ENCODE measurements around the gene PEPD.

PEPD gene

GRCh38 chr19:33418871-33419787 is 102.5 kb downstream of the PEPD start:
- no peak for FAIRE-seq

DNA sequence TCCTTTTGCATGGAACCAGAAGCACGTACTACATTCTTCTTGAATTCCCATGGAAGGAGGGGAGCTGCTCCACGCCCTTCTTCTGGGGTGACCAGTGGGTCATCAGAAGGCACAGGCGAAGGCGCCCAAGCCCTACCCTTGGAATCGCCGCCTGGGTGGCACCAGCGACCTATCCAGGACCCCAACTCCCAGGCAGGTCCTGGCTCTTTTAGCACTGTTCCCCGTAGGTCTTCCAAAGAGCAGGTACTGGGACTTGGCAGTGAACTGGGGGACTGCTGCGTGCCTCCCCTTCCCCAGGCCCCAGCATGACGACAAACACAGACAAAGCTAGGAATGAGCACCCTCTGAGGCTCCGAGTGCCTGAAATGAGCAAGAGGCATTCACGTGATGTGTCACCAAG is 103.1 kb downstream of the PEPD start:
- no peak for FAIRE-seq

DNA sequence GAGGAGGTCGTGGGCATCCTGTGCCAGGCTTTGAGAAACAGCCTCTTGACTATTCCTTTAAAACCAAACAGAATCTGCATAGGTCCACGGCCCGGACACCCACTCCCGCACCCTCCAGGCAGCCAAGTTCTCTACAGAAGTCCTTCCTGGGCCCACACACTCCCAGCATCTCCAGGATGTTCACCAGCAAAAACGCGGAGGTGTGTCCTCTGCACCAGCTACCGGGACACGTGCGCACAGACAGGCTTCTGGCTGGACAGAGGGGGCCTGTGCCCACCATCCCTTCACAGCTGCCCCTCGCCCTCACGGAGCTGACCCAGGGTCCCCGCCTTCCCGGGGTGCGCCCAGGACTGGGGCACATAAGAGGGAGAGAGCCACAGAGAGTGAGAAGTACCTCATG is 103.8 kb downstream of the PEPD start:
- no peak for FAIRE-seq

DNA sequence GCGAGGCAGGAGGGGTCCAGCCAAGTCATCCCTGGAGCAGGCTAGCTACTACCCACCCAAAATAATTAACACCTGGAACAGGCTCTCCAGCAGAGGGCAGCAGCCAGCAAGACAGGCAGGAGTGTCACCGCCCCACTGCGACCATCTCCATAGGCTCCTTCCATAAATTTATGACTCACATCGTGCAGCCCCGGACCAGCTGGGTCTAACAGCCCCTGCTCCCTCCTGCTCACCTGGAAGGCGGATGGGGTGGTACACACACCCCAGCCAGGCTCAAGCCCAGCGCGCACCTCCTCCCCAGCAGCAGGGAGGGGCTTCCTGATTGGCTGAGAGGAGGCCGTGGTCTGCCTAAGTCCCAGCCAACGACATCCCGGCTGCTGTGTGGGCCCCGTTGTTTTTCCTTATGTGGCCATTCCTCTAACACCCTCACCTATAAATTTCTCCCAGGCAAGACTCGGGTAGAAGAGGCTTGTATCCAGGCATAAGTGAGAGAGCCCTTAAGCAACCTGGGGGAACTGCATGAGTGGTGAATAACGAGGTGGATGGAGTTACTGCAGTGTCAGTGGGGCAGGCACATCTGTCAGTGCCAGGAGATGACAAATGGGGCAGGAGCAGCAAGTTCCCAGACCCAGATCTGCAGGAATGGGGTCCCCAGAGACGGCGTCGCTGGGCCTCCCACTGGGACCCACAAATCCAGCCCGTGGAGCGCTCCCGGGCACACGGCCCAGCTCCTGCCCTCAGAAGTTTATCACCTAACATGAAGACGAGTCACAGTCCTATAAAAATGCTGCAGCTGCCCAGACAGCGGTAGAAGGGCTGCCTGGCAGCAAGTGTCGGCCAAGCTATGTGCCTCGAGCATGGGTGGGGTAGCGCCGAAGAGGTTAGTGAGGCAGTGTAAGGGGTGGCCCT is 105.0 kb downstream of the PEPD start:
- no peak for FAIRE-seq

GRCh38 chr19:33414667-33415605 is 106.7 kb downstream of the PEPD start:
- FAIRE-seq: no peak

DNA sequence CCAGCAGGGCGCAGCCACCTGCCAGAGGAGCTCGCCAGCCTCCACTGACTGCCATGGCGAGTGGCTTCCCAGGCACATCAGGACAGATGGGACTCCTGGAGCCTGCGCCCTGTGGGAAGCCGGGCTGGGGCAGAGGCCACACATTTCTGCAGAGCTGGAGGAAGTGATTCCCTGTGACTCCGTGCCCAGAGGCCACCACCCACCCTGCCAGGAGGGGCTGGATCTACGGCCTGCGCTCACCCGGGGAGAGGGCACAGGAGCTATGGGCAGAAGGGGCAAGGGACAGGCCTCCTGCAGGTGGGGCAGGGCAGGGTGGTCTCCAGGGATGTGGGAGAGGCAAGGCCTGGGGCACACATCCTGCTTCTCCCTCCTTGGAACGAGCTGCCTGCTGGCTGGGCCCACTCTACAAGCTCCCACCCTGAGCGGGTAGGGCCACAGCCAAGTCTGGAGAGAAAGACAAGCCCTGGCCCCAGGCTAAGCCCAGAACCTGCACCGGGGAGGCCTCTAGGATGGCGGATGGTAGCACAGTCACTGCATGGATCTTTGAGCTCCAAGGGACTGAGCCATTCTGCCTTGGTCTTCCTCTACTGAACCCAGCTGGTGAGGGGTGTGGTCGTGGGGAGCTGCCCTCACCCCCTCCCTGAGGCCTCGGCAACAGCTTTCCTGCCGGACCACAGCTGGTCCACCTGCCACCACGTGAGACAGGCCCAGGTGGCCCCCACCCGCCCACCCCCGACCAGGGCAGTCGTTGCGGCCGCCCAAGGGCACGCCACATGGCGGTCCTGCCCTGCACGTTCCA is 107.5 kb downstream of the PEPD start:
- no peak for FAIRE-seq

DNA sequence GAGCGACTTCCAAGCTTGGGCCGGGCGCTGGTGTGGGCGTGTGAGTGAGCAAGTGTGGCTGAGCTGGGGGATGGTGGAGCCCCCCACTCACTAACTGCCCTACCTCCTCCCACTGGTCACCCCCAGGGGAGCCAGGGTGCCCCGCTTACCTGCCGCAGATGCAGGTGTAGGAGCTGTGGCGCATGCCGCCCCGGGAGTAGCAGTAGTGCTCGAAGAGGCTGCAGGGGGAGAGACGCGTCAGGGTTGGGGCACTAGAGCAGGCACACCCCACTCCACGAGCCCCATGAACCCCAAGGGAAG is 108.2 kb downstream of the PEPD start:
- FAIRE-seq: no peak

DNA sequence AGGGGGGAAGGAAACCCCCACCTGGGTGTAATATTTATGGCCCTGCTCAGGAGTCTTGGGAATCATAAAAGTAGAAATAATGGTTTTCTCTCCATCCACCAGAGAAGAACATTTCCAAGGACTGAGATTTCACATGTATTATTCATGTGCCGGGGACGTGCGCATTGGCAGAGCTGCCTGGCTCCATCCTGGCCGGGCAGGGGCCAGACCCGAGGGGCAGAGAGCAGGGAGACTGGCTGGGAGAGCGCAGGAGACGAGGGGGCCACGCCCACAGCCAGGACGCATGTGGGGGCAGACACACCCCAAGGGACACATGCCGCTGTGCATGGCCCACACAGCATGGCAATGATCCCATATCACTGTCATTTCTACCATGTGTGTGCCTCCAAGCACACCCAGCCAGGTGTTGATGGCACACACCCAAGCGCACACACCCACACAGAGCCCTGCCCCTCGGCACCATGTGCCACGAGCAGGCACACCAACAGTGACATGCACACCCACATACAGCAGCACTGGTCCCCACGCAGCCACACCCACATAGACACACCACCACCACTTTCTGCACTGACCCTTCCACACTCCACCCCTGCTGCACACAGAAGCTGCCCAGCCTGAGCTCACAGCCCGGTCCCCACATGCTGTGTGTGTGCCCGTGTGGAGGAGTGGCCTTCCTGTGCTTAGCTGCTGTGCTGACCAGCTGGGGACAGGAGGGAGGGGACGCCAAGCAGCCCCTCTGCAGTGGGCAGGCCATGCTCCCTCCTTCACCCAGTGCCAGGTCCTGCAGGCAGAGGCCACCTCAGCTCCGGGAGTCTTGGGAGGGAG is 108.8 kb downstream of the PEPD start:
- no peak for FAIRE-seq

DNA sequence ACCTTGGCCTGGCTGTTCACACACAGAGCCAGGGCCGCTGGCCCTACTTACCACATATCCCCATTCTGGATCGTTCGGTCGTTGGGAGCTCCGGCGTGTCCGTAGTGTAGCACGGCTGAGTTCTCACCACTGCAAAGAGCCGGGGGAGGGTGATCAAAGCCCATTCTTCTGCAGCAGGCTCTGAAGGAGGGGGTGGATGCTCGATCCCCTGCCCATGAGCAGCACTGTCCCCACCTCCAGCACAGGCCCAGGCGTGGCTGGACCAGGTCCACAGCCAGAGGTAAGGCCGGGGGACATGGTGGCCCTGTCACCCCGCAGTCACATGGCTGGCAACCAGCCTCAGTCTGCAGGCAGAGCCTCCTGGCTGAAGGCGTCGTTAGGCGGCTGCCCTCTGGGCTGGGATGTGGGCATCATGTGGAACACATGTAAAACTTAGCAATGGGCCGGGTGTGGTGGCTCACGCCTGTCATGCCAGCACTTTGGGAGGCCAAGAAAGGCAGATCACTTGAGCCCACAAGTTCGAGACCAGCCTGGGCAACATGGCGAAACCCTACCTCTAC is 109.9 kb downstream of the PEPD start:
- no peak for FAIRE-seq

DNA sequence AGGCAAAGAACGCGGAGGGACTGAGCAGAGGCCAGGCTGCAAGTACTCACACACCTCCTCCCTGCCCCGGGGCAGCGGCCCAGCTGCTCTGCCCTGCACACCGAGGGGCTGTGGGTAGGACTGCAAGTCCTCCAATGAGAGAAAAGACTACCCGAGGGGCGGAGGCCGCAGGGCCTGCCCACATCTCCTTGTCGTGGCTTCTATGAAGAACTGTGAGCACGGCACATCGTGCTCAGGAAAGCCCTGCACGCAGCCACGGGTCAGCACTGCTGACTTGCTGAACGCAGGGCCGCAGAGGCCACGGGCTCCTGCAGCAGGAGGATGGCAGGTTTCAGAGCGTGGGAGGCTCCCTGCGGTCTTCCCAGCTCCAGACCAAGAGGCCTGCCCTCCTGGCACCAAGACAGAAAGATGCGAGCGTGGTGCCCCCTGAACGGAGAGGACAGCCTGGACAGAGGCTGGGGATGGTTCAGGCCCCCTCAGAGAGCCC is 110.6 kb downstream of the PEPD start:
- FAIRE-seq: no peak

DNA sequence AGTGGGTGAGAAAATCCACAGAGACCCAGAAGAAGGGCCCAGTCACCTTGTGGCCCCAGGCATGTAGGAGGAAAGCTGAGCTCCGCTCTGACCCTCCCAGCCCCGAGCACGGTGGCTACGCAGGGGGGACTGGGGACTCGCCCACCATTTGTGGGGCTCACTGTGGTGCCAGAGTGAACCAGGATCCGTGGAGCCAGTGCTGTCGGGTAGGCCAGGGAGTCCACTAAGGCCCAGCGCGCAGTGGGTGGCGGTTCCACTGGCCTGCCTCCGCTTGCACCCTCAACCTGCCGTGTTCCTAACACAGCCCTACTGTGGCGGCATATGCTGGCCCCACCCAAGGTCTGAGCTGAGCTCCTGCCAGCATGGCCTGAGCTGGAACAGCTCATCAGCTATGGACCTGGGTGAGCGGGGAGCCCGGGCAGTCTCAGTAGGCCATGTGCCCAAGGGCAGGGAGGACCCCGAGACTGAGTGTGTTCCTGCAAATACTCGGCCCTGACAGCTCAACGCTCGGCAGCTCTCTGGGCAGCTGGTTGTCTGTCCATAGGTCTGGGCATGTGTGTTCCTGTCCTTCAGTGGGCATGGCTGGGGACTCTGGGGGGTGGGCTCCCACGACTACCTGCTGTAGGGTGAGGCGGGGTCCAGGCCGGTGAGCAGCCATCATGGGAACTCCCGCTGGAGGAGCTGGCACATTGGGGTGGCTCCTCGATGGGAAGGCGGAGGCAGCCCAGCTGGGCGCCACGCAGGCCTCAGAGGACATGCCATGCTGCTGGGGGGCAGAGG is 111.5 kb downstream of the PEPD start:
- no peak for FAIRE-seq

DNA sequence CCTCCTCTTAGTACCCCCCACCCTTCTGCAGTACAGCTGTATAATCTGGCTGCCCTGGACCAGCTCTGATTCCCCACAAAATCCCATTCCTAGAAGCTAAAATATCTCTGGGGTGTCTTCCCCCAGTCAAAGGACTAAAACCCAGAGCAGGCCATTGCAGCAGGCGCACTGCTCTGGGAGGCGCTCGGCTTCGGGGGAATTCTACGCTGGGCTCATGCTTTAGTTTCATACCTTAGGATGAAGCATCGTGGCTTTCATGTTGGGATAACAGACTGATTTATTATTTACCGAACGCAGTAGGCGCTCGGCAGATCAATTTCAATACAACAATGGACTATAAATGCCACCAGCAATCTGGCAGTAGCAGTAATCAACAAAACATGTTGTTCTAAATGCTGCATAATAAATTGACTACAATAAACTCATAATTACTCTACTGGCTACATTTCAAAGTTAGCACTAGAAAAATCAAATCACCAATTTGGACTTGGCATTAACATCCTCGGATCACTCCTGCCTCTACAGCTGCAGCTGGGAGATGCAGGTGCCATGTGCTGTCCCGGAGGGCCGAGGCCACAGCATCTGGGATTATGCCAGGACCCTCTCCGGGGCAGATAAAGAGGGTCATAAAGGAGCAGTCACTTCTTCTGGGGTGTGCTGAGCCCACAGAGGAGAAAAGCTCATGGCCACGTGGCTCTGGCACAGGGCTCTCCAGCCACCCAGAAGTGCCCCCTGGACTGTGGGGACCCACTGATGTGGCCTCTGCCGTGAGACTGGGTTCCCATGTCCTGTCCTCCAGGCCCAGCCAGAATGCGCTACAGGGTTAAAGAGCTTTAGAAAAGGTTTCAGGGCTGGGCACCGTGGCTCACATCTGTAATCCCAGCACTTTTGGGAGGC is 112.8 kb downstream of the PEPD start:
- no peak for FAIRE-seq

- FAIRE-seq: no peak
Measured at GRCh38 chr19:33408116-33408515, 113.5 kb downstream of the PEPD start.

- no peak for FAIRE-seq
Measured at GRCh38 chr19:33407716-33408115, 113.9 kb downstream of the PEPD start.

DNA sequence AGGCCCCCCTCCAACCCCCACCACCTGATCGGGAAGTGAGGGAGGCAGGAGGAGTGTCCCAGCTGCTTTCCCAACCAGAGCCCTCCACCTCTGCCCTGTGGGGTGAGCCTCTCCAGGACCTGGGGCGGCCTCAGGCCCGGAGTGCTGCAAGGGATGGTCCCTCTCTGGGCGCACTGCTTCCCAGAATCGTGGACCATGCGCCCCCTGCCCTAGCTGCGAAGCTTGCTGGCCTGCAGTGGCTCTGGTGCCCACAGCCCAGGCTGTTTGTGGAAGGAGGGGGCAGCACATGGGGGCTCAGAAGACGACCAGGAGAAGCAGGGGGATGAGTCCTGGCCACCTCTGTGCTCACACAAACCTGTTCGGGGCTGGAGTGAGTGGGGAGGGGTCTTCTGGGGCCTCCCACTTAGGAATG is 114.4 kb downstream of the PEPD start:
- FAIRE-seq: no peak

- no peak for FAIRE-seq
Measured at GRCh38 chr19:33406521-33407139, 115.0 kb downstream of the PEPD start.

GRCh38 chr19:33405553-33406461 is 115.8 kb downstream of the PEPD start:
- no peak for FAIRE-seq

All from A204.1 (cell line).